GM12872 (cell line): ENCODE measurements around the gene PAK6.

ENCODE experiments used
- TF ChIP-seq, protein P1 (sequence below): IDR thresholded peaks from 3 replicates; pipeline ENCODE4 v1.5.1; 2011; ENCODE audit warnings: low read depth, mild to moderate bottlenecking, low read length, moderate library complexity; ENCODE audit not compliant: insufficient read depth

Gene PAK6

DNA sequence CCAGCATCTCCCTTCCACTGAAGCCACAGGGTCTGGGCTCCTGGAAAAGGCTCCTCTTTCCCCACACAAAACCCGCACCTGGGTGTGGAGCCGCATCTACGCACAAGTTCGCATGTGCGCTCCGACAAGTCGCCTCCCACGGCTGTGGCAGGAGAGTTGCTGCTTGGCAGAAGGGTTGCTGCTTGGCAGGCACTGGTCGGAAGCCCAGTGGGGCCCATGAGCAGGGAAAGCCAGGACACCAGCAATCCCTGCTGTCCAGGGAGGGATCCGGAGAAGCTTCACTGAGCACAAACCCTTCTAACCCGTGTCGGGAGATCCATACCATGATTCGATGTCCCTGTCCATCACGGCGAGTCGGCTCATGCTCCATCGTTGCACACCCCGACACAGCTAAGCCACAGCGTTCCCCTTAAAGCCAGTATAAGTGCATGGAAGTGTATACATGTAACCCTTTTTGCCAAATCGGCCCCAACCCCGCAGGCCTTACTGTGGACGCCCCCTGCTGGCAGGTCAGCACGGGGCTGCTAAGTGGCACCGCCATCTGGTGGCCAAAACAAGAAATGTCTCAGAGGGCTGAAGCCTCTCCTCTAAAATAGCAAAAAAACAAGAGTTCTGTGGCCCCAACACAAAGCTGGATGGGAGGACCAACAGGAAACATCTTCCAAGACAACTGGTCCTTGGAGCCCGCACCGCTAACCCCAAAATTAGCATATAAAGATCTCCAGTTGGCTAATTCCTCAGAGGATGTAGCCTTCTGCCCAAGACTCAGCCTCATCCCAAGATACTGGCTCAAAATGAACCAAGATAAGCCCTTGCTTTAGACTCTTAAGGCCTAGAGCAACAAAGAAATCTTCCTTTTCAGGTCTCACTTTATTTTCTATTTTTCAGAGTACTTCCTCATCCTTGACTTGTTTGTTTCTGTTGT lies 35.7 kb downstream of the PAK6 start:
- TF ChIP-seq, protein P1, sequence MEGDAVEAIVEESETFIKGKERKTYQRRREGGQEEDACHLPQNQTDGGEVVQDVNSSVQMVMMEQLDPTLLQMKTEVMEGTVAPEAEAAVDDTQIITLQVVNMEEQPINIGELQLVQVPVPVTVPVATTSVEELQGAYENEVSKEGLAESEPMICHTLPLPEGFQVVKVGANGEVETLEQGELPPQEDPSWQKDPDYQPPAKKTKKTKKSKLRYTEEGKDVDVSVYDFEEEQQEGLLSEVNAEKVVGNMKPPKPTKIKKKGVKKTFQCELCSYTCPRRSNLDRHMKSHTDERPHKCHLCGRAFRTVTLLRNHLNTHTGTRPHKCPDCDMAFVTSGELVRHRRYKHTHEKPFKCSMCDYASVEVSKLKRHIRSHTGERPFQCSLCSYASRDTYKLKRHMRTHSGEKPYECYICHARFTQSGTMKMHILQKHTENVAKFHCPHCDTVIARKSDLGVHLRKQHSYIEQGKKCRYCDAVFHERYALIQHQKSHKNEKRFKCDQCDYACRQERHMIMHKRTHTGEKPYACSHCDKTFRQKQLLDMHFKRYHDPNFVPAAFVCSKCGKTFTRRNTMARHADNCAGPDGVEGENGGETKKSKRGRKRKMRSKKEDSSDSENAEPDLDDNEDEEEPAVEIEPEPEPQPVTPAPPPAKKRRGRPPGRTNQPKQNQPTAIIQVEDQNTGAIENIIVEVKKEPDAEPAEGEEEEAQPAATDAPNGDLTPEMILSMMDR, result peak; percentile 100

DNA sequence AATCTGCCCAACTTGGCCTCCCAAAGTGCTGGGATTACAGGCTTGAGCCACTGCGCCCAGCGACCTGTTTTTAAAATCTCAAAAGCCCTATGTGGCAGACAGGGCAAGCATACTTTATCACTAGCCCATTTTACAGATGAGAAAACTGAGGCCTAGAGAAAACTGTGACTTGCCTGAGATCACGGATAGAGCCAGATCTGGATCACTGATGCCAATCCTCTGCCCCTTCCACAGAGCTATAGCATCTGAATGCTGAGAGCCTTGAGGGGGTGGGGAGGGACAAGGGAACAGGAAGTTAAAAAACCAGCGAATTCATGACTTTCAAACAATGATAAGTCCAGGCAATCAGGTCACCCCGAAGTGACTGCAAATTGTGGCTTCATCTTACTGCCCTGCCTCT lies 36.7 kb downstream of the PAK6 start:
- TF ChIP-seq, protein P1, result no peak

DNA sequence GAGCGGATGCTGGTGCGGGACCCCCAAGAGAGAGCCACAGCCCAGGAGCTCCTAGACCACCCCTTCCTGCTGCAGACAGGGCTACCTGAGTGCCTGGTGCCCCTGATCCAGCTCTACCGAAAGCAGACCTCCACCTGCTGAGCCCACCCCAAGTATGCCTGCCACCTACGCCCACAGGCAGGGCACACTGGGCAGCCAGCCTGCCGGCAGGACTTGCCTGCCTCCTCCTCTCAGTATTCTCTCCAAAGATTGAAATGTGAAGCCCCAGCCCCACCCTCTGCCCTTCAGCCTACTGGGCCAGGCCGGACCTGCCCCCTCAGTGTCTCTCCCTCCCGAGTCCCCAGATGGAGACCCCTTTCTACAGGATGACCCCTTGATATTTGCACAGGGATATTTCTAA lies 37.1 kb downstream of the PAK6 start:
- TF ChIP-seq, protein P1, result no peak

DNA sequence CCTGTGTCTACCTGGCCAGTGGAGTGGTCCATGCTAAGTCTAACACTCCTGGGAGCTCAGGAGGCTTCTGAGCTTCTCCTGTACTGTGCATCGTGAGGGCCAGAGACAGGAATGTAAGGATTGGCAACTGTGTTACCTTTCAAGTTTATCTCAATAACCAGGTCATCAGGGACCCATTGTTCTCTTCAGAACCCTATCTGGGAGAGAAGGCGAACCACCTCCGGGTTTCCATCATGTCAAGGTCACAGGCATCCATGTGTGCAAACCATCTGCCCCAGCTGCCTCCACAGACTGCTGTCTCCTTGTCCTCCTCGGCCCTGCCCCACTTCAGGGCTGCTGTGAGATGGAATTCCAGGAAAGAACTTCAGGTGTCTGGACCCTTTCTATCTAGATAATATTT lies 38.1 kb downstream of the PAK6 start:
- TF ChIP-seq, protein P1, result no peak

DNA sequence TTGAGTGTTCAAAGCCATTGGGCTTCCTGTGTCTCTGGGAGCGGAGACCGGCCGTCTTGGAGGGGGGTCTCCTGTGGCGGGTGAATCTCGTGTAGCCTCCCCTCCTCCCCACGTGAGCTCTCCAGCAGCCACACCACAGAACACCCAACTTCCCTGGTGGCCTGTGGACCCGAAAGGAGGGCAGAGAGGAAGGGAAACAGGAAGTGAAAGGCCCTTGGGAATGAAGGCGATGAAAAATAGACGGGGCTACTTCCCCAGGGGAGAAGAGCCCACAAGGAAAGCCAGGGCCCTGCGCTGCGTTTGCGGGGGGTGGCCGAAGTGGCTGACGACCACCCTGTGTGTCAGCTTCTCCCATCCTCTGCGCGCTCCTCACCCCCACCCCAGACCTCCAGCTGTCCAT lies 38.6 kb downstream of the PAK6 start:
- TF ChIP-seq, protein P1, result no peak

DNA sequence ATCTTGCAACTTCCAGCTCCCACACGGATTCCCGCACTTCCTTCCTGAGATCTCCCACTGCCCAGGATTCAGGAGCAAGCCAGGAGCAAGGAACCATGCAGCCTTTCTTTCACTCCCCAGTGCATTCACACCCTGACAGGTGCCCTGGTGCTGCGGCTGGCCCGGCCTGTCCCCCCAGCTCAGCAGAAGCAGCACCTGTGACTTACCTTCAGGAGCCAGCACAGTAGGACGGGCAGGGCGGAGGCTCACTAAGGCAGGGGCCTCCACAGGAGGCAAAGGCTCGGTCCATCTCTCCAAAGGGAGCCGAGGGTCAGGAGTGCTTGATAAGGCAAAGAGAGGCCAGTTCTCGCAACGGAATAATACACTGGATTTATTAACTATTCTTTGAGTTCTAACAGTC lies 39.2 kb downstream of the PAK6 start:
- TF ChIP-seq, protein P1, result no peak

DNA sequence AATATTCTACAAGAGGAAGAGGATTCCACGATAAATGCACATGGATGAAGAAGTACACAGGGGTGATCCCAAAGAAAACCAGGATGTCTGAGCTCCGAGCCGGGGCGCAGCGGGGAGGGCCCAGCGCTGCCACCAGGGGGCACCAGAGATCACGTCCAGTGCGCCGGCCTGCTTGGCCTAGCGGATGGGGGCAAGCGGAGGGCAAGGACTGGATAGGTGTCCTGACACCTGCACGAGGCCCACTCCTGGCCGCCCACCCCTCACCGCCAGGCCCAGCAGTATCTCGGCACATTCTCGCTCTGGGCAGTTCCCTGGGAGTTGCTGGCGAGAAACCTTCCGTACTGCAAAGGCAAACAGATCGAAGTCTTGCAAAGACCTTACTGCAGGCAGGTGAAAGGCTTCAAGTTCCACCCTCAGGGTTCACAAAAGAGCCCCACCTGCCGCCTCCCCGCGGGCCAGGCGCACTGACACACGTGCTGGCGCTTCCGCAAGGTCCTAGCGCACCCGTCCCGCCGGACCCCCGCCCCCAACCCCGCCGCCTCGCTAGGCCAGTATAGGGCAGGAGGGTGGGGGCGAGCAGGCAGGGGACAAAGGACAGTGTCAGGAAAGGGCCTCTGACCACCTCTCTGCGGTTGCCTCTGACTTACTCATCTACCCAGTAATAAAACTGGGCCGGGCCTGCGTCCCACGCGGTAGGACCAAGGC lies 40.7 kb downstream of the PAK6 start:
- TF ChIP-seq, protein P1, result peak; percentile 94
